Stimulated activated CD4-positive, alpha-beta T cell treated with anti-CD3 and anti-CD28 coated beads, Interleukin-4, amount 100 ng/mL, for 24 hours (primary cell): ENCODE measurements around the gene RNF13.
"Not testable (repeated sequence)": the region's sequence is repeated elsewhere in the genome, so short reads cannot be mapped to it uniquely, and the experiment has no call there.

Experiments used
- DNase-seq: peaks from one replicate; pipeline ENCODE4 v3.0.0-alpha.2; 2020

The RNF13 gene

GRCh38 chr3:149902498-149903139 is 89.6 kb downstream of the RNF13 start:
- DNase-seq: no peak

- no peak for DNase-seq
Observed at GRCh38 chr3:149906036-149906435, 93.0 kb downstream of the RNF13 start.

GRCh38 chr3:149908424-149908957 is 95.5 kb downstream of the RNF13 start:
- no peak for DNase-seq

GRCh38 chr3:149909923-149910322 is 96.9 kb downstream of the RNF13 start:
- no peak for DNase-seq

- DNase-seq: no peak
Observed at GRCh38 chr3:149917124-149917667, 104.2 kb downstream of the RNF13 start.

GRCh38 chr3:149919509-149919908 is 106.5 kb downstream of the RNF13 start:
- DNase-seq: no peak

- no peak for DNase-seq
Observed at GRCh38 chr3:149920119-149920518, 107.1 kb downstream of the RNF13 start.

GRCh38 chr3:149933008-149933407 is 120.0 kb downstream of the RNF13 start:
- no peak for DNase-seq

- no peak for DNase-seq
Observed at GRCh38 chr3:149933858-149934257, 120.8 kb downstream of the RNF13 start.

- DNase-seq: no peak
Observed at GRCh38 chr3:149934524-149934923, 121.5 kb downstream of the RNF13 start.

- peak; percentile 45 for DNase-seq
Observed at GRCh38 chr3:149936812-149937230, 123.8 kb downstream of the RNF13 start.

- not testable (repeated sequence) for DNase-seq
Observed at GRCh38 chr3:149938392-149939055, 125.5 kb downstream of the RNF13 start.

- DNase-seq: no peak
Observed at GRCh38 chr3:149941186-149941585, 128.2 kb downstream of the RNF13 start.

GRCh38 chr3:149941946-149942345 is 128.9 kb downstream of the RNF13 start:
- DNase-seq: no peak

- no peak for DNase-seq
Observed at GRCh38 chr3:149942409-149942808, 129.4 kb downstream of the RNF13 start.

- DNase-seq: not testable (repeated sequence)
Observed at GRCh38 chr3:149943966-149944365, 131.0 kb downstream of the RNF13 start.

GRCh38 chr3:149947231-149947630 is 134.2 kb downstream of the RNF13 start:
- DNase-seq: no peak

- DNase-seq: no peak
Observed at GRCh38 chr3:149949181-149949580, 136.2 kb downstream of the RNF13 start.

GRCh38 chr3:149954812-149955211 is 141.8 kb downstream of the RNF13 start:
- DNase-seq: no peak

GRCh38 chr3:149955449-149955848 is 142.4 kb downstream of the RNF13 start:
- DNase-seq: no peak

GRCh38 chr3:149957361-149958125 is 144.5 kb downstream of the RNF13 start:
- DNase-seq: no peak

- no peak for DNase-seq
Observed at GRCh38 chr3:149958171-149958796, 145.3 kb downstream of the RNF13 start.

GRCh38 chr3:149959443-149959842 is 146.4 kb downstream of the RNF13 start:
- DNase-seq: no peak
